ENCODE results near the gene ADAMTSL1.

- no peak for TF ChIP-seq NR2C2 (CRISPR knock-in tag; IDR thresholded peaks at IDR 0.05; ENCODE audit: borderline replicate concordance)
- TF ChIP-seq, protein P1, sequence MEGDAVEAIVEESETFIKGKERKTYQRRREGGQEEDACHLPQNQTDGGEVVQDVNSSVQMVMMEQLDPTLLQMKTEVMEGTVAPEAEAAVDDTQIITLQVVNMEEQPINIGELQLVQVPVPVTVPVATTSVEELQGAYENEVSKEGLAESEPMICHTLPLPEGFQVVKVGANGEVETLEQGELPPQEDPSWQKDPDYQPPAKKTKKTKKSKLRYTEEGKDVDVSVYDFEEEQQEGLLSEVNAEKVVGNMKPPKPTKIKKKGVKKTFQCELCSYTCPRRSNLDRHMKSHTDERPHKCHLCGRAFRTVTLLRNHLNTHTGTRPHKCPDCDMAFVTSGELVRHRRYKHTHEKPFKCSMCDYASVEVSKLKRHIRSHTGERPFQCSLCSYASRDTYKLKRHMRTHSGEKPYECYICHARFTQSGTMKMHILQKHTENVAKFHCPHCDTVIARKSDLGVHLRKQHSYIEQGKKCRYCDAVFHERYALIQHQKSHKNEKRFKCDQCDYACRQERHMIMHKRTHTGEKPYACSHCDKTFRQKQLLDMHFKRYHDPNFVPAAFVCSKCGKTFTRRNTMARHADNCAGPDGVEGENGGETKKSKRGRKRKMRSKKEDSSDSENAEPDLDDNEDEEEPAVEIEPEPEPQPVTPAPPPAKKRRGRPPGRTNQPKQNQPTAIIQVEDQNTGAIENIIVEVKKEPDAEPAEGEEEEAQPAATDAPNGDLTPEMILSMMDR (CRISPR knock-in tag; IDR thresholded peaks at IDR 0.05): no peak
- TF ChIP-seq AGO2 (optimal IDR thresholded peaks at IDR 0.05; ENCODE audit: low read depth, low read length): no peak
- TF ChIP-seq ZBED4 (CRISPR knock-in tag; IDR thresholded peaks at IDR 0.05; ENCODE audit: borderline replicate concordance): no peak
- TF ChIP-seq, protein P2, sequence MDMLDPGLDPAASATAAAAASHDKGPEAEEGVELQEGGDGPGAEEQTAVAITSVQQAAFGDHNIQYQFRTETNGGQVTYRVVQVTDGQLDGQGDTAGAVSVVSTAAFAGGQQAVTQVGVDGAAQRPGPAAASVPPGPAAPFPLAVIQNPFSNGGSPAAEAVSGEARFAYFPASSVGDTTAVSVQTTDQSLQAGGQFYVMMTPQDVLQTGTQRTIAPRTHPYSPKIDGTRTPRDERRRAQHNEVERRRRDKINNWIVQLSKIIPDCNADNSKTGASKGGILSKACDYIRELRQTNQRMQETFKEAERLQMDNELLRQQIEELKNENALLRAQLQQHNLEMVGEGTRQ (IDR thresholded peaks at IDR 0.05; ENCODE audit: low read depth, low read length): no peak
- TF ChIP-seq, protein P2 (CRISPR knock-in tag; IDR thresholded peaks at IDR 0.05; ENCODE audit: borderline replicate concordance): no peak
- TF ChIP-seq EHMT2 (IDR thresholded peaks at IDR 0.05; ENCODE audit: borderline replicate concordance, low read depth, low read length): no peak
- TF ChIP-seq SKIL (CRISPR knock-in tag; IDR thresholded peaks at IDR 0.05; ENCODE audit: borderline replicate concordance): no peak
These were observed 11.8 kb downstream of the ADAMTSL1 start for GRCh38 chr9:18485714-18486113.

Measured in HepG2 (cell line).